A673 (cell line): ENCODE data around the gene UNC13D. TPM values are rescaled to one million over a fixed set of nuclear protein-coding genes. Genes with fewer than 3 reads are reported as not detected.

Experiments
- Bru-seq: library from RNA; stranded (reverse); fragments of 400-500 nt; gene quantifications from one replicate; lab custom pipeline; 2021; lab: Mats Ljungman, UMichigan
- BruChase-seq, 2 experiments: library from RNA; stranded (reverse); fragments of 400-500 nt; gene quantifications; one replicate each; lab custom pipeline; 2021; lab: Mats Ljungman, UMichigan
- BruUV-seq: library from RNA; stranded (reverse); fragments of 400-500 nt; replicated peaks from 2 replicates; lab custom pipeline; 2021; lab: Mats Ljungman, UMichigan
- CTCF ChIA-PET: fragments of 300-600 bp; sonication (Branson Sonifier 250); formaldehyde crosslinking; loops from one replicate; lab custom pipeline; 2022; ENCODE audit warnings: antibody characterized with exemption; lab: Charles Lee
- POLR2A ChIA-PET: fragments of 300-600 bp; sonication (Branson Sonifier 250); formaldehyde crosslinking; loops from one replicate; lab custom pipeline; 2022; ENCODE audit warnings: antibody characterized with exemption; ENCODE audit not compliant: low non-redundant PET; lab: Charles Lee
- DNase-seq: peaks from one replicate; pipeline ENCODE4 v3.0.0-alpha.2; 2015; ENCODE audit warnings: low spot score
- H3K27ac ChIP-seq: fragments of 200-600 bp; sonication (generic); 2 replicates; pipeline ENCODE4 v1.5.1; 2016; ENCODE audit warnings: mixed run types, low read depth, mild to moderate bottlenecking, mixed read lengths, antibody characterized with exemption, low read length; ENCODE audit not compliant: poor library complexity, severe bottlenecking
- H3K27me3 ChIP-seq: fragments of 200-600 bp; sonication (generic); replicated peaks from 2 replicates; pipeline ENCODE4 v1.6.1; 2017; ENCODE audit warnings: mixed run types, low read depth, mild to moderate bottlenecking, mixed read lengths, antibody characterized with exemption, low read length; ENCODE audit not compliant: insufficient read depth, poor library complexity
- H3K36me3 ChIP-seq: fragments of 200-600 bp; sonication (generic); 2 replicates; pipeline ENCODE4 v1.6.1; 2016; ENCODE audit warnings: mixed run types, mild to moderate bottlenecking, mixed read lengths, antibody characterized with exemption, low read length; ENCODE audit not compliant: insufficient read depth, poor library complexity, severe bottlenecking
- H3K4me1 ChIP-seq: fragments of 200-600 bp; sonication (generic); 2 replicates; pipeline ENCODE4 v1.6.1; 2017; ENCODE audit warnings: mixed run types, mild to moderate bottlenecking, mixed read lengths, antibody characterized with exemption, low read length; ENCODE audit not compliant: insufficient read depth, poor library complexity, severe bottlenecking
- H3K4me3 ChIP-seq: fragments of 200-600 bp; sonication (generic); 2 replicates; pipeline ENCODE4 v1.5.1; 2016; ENCODE audit warnings: low read depth, mixed run types, mild to moderate bottlenecking, mixed read lengths, low read length; ENCODE audit not compliant: poor library complexity, severe bottlenecking
- H3K9me3 ChIP-seq: fragments of 200-600 bp; sonication (generic); 2 replicates; pipeline ENCODE4 v1.6.1; 2016; ENCODE audit warnings: mixed run types, low read depth, mild to moderate bottlenecking, mixed read lengths, antibody characterized with exemption, low read length; ENCODE audit not compliant: poor library complexity, severe bottlenecking
- CTCF ChIP-seq: fragments of 300-800, 200-600 bp; sonication (generic); conservative IDR thresholded peaks from 2 replicates; pipeline ENCODE4 v1.5.1; 2017; ENCODE audit warnings: low read depth, mild to moderate bottlenecking, antibody characterized with exemption, low read length, moderate library complexity, mixed read lengths
- EZH2 ChIP-seq: fragments of 200-600 bp; sonication (generic); IDR thresholded peaks from 2 replicates; pipeline ENCODE4 v1.6.1; 2017; ENCODE audit warnings: borderline replicate concordance, low read depth, mild to moderate bottlenecking, mixed read lengths, antibody characterized with exemption, low read length; ENCODE audit not compliant: poor library complexity, severe bottlenecking
- intact Hi-C: fragments of 100-400 bp; cut with micrococcal nuclease; formaldehyde crosslinking; loops from one replicate; pipeline ENCODE4 v1.10.0; 2022; ENCODE audit not compliant: unreplicated experiment
- long read RNA-seq: library from polyadenylated mRNA; stranded (forward); transcript quantifications from one replicate; pipeline ENCODE4 v2.0.0, GENCODE V29; 2022
- total RNA-seq: library from RNA; stranded (reverse); gene quantifications from 2 replicates; pipeline ENCODE4 v1.2.3, GENCODE V29; 2021

The UNC13D gene
- total RNA-seq (0.37 and 2.2 TPM in 2 replicates), Bru-seq, nascent RNA (percentile 13 among the genes with signal in this experiment), BruChase-seq, experiment 1, labeled RNA remaining after a 2-hour chase (percentile 9 among the genes with signal in this experiment), BruChase-seq, experiment 2, labeled RNA remaining after a 6-hour chase (percentile 21 among the genes with signal in this experiment)
- long read RNA-seq: 0 reads

GRCh38 chr17:75843577-75844529 is at the start of gene UNC13D:
Gene UNC13D, minus strand, starts transcription at chr17:75844404. Its CDS starts 67 bp downstream, at chr17:75844337.
- BruUV-seq: no TSS peak
- Histone ChIP-seq H3K36me3 (peaks cover 21% of the 10 kb centered on the region), H3K4me1 (no peaks in the 10 kb centered on the region), H3K9me3 (no peaks in the 10 kb centered on the region), H3K27me3 (no peaks in the 10 kb centered on the region), H3K27ac (no peak within 1 kb of the TSS), H3K4me3 (no peak within 1 kb of the TSS)
- TF ChIP-seq CTCF: no peak
- TF ChIP-seq EZH2: no peak
- ChIA-PET POLR2A (no interaction called here), CTCF (interaction anchor here (0.6 kb wide), 1 partner anchor 97 kb away, joined by 3 read pairs; no protein-coding TSS in a partner anchor)
- no peak for DNase-seq
- intact Hi-C loops: no loop called here

DNA sequence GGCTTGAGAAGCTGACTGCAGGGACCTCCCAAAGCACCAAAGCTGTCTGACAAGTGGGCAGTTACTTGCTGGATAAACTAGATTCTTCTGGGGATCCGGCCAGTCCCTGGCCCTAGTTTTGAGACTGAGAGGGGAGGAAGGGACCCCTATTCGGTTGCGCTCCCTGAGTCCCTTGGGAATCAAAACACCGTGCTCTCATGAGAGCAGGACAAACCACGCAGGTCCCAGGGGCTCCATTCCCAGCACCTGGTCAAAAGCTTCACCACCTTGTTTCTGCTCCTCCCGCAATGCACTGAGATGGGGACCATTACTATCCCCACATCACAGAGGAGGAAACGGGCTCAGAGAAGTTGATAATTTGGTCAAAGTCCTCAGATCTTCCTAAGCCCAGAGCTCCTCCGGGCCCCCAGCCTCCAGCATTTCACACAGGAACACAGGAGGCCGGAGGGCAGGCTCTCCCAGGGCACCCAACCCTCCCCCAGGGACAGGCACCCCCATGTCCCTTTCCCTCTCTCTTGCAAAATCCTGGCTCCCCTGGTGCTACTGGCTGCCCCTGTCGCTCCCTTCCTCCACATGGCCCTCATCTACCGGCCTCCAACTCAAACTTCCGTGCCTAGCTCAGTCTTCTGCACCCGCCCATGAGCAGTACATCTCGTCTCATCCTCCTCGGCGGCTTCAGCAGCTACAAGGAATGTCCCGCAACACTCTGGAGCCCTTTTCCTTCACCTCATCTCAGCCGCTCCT is 49.3 kb upstream of the UNC13D start:
- Histone ChIP-seq H3K4me3 (no peak overlapping the region), H3K4me1 (peaks cover 17% of the 10 kb centered on the region), H3K27me3 (no peaks in the 10 kb centered on the region), H3K9me3 (no peaks in the 10 kb centered on the region), H3K27ac (no peak overlapping the region), H3K36me3 (peaks cover 23% of the 10 kb centered on the region)
- TF ChIP-seq EZH2 (no peak), CTCF (no peak)
- no peak for DNase-seq
- intact Hi-C loops: no loop called here
- ChIA-PET POLR2A (no interaction called here), CTCF (interaction anchor here (0.6 kb wide), 1 partner anchor 95 kb away, joined by 5 read pairs; no protein-coding TSS in a partner anchor)
- BruUV-seq: no TSS peak

- intact Hi-C loops: no loop called here
- H3K36me3 ChIP-seq: peaks cover 21% of the 10 kb centered on the region
- CTCF ChIA-PET: no interaction called here
- H3K27me3 ChIP-seq: no peaks in the 10 kb centered on the region
- DNase-seq: no peak
- H3K27ac ChIP-seq: no peak overlapping the region
- no TSS peak for BruUV-seq
- H3K9me3 ChIP-seq: no peaks in the 10 kb centered on the region
- no peak overlapping the region for H3K4me3 ChIP-seq
- POLR2A ChIA-PET: no interaction called here
- H3K4me1 ChIP-seq: peaks cover 17% of the 10 kb centered on the region
- TF ChIP-seq EZH2: no peak
- TF ChIP-seq CTCF: no peak
These were observed 48.5 kb upstream of the UNC13D start for GRCh38 chr17:75892556-75893224.
